HG03025 (cell line): ENCODE measurements around the gene NEDD4L.

Experiments used
- ATAC-seq: cut with Tn5 transposase; IDR thresholded peaks from one replicate; pipeline ENCODE4 v1.9.1; 2021; ENCODE audit warnings: mild to moderate bottlenecking, moderate library complexity; ENCODE audit not compliant: unreplicated experiment, low FRiP score

The NEDD4L gene

DNA sequence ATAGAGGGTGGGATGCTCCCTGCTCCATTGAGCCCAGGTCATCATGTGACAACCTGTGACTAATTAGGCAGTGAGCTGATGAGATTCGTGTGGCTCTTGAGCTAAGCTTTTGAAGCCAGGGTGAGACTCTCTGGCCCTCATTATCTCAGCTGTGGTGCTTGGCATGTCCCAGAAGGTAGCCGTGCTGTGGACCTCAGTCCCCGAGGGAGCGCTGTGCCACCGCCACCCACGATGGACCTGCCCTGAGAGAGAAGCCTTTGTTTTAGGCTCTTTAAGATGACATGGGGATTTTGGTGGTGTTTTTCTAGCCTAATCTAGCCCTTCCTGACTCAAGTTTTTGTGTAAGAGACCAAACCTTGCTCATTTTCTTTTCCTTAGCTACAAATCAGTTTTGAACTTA is 66.4 kb downstream of the NEDD4L start:
- no peak for ATAC-seq

DNA sequence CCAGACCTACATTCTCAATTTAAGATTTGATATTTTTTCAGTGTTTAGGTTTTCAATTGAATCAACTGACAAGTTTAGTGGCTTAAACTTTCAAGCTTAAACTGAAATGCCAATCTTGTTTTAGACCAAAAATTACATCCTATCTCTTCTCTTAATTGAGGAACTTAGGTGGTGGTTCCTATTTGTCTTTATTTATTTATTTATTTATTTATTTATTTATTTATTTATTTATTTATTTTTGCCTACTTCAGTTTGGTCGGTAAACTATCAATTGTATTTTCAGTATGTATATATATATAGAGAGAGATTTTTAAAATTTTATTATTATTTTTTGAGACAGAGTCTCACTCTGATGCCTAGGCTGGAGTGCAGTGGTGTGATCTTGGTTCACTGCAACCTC is 68.1 kb downstream of the NEDD4L start:
- no peak for ATAC-seq

- no peak for ATAC-seq
Measured at GRCh38 chr18:58113337-58113736, 69.3 kb downstream of the NEDD4L start.

- no peak for ATAC-seq
Measured at GRCh38 chr18:58114766-58115165, 70.7 kb downstream of the NEDD4L start.

DNA sequence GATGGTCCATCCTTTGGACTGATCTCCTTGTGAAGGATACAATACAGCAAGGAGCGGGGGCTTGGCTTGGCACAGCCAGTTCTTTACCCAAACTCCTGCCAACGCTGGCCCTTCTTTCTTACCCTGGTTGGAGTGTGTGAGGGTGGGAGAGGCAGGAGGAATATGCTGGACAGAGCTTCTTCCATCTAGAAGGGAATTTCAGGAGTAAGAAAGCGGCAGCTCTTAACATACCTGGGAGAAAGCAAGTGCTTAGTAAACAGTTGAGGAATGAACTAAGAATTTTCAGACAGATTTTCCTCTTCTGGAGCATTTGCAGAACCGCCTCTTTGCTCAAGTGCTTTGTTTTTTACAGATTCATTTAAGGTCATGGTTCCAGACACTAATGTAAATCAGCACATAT is 72.8 kb downstream of the NEDD4L start:
- no peak for ATAC-seq

DNA sequence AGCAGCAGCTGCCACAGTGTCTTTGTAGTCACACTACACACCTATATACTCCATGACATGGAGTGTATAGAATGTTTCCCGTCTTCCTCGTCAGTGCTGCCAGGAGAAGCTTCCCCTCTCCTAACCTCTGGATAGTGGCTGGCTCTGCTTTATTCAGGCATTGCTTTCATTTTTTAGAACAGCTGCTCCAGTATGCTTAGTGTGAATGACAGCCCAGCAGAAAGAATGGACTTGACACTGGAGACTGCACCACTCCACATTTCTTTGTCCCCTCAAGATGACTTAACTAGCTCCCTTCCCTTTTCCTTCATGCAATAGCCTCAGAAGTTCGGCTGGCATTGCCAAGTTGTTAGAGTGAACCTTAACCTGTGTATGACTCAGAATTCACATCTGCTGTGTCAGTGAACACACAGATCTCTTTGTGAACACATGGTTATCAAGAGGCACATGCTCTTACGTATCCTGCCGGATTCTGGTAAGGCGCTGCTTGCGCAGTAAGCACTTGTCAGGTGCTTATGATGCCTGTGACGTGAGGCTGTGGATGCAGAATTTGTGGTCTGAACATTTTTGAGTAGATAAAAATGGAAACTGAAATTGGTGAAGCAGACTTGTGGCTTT is 73.9 kb downstream of the NEDD4L start:
- ATAC-seq, result no peak

- no peak for ATAC-seq
Measured at GRCh38 chr18:58118536-58118935, 74.5 kb downstream of the NEDD4L start.

DNA sequence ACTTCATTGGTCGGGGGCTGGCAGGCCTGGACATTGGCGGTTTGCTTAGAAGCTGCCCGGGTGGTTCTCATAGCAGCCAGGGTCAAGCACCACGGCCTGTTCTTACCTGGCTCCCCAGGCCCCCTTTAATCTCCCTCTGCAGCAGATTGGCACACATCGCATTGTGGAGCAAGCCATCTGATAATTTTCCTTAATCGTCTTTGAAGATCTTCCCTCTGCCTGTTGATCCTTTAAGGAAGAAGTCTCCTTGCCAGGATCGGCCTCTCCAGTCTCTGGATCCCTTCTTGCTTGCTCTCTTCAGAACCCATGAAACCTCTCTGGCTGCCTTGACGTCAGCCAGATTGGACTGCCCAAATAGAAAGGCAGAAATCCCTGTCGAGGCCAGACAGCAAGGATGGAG is 75.8 kb downstream of the NEDD4L start:
- ATAC-seq, result no peak

DNA sequence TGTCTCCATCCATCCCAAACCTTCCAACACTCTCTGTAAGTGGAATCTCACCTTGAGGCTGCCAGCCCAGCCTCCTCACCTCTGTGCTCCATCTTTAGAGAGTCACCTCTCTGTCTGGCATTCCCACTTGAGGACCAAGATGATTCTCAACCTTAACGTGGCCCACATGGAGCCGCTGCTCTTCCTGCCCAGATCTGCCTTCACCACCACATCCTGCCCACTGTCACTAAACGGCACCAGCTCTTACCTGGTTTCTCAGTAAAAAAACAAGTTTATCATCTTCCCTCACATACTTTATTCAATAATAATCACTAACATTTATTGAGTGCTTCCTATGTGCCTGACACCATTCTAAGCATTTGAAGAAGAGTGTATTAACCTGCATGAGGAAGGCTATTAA is 80.4 kb downstream of the NEDD4L start:
- ATAC-seq, result no peak

GRCh38 chr18:58125183-58125582 is 81.2 kb downstream of the NEDD4L start:
- no peak for ATAC-seq

- no peak for ATAC-seq
Measured at GRCh38 chr18:58125756-58126155, 81.7 kb downstream of the NEDD4L start.

DNA sequence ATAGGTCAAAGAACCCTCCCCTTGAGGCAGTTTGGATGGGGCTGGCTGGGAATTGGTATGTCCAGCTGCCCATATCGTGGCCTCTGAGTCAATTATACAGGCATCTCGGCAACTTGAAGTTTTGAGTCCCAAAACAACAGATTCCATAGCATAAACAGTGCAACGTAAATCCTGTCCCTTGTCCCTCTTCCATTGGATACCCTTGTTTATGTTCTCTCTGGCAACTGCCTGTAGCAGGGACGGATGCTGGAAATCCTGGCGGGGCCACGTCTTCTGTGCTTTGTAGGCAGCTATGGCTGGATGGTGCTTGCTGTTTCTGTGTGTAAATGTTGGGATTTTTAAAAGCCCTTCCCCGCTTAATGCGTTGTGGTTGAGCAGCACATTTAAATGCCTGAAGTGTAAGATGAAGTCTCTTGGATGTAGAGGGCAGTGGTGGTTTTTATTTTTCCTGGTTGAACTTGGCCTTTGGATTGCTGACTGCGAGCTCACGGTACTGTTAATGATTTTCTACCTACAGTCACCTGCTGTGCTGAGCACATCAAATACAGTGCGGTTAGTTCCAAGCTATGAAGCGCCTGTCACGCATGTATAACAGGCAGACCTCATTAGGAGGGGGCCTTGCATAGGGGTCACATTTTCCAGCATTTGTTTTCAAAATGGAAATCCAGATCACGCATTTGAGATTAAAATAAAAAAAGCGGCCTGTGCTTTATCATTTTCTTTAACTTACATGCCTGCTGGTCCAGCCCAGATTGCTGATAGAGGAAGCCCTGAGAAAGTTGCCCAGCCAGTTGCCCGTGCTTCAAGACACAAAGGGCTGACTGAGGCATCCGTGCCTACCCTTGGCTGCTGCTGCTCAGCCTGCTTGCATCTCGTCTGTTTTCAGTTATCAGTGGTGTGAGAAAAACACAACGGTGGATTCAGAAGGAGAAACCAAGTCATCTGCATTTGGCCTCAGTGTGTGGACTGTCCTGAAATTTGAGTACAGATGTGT is 84.7 kb downstream of the NEDD4L start:
- no peak for ATAC-seq

DNA sequence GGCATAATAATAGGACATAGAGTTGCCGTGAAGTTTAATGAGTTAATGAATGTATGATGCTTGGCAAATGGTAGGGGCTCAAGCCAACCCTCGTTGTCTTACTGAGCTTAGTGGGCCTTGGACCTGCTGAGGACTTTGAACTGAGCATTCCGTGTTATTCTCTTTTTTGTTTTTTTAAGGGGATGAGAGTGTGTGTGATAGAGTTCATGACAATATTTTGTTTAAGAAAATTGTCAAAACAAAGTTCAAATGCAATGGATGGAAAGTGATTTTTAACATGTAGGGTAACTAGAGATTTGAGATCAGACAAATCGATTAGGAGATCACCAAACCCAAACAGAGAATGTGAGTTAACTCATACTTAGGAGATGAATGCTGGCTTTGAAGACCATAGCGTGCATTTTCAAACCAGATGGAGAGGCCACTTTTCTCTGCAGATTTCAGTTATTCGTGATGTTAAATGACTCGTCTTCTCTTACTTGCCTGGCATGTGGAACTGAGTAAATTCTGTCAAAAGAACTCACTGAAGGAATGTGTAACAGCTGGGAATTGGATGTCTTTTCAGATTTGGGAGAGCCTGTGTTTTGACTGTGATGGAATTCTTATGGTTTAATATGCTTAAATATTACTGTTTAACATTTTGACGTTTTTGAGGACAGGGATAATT is 88.7 kb downstream of the NEDD4L start:
- no peak for ATAC-seq

DNA sequence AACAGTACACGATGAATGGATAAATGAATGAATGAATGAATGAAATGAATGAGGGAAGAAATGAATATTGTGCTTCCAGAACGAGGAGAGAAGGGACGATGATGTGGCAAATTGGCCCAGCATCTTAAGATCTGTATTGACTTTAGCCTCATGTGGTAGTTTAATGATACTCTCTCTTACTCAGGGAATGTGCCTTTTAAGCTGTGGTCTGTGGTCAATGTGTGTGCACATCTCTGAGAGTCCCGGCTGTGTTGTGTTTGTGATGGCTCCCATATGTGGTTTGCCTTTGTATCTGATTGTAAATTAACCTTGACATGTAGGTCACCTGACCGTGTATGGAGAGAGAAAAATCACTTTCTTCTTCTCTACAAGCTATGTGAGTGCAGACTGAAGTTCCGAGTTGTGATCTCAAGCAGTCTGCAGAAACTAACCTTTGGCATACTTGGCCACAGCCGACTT is 91.2 kb downstream of the NEDD4L start:
- no peak for ATAC-seq

DNA sequence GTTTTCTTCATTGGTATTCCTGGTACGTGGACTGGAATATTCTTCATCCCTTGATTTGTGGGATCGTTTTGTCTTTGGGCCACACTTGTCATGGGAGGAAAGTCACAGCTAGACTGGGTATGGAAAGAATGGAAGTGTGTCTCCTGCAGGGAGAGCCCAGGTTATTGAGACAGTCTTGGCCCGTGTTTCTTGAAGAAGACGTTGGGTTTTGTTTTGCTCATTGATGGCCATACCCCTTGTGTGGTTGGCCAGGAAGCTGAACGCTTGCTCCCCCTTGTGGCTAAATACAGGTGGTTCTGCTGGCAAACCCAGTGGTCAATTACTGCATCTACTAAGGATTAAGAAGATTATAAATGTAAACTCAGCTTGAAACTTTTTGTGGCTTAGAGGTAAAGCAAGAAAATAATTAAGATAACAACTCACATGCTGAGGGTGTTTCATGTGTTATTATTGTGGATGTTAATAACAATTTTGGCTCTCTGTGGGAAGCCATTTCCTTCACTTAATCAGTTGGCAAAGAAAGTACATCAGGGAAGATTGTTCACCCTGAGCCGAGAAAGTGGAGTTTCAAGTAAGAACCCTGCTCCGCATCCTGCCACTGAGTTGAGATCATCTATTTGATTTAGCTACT is 91.8 kb downstream of the NEDD4L start:
- peak; percentile 79 for ATAC-seq

DNA sequence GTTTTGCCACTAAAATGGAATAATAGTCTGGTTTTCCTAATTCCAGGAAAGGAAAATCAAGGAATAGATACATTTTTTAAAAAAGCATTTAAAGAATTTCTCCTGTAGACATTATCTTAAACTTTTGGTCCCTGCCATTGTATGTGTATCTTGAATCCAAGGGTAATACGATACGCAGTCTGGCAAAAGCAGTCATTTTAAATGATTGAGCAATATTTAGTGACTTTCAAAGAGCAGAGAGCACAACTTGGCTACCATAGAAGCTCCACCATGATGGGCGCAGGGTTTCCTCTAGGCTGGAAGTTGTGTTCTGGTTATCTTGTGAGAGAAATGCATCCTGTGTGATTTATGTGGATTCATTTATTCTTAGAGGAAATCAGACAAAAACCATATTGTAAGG is 92.9 kb downstream of the NEDD4L start:
- no peak for ATAC-seq

GRCh38 chr18:58139459-58140386 is 95.7 kb downstream of the NEDD4L start:
- no peak for ATAC-seq

- no peak for ATAC-seq
Measured at GRCh38 chr18:58140387-58141325, 96.6 kb downstream of the NEDD4L start.

DNA sequence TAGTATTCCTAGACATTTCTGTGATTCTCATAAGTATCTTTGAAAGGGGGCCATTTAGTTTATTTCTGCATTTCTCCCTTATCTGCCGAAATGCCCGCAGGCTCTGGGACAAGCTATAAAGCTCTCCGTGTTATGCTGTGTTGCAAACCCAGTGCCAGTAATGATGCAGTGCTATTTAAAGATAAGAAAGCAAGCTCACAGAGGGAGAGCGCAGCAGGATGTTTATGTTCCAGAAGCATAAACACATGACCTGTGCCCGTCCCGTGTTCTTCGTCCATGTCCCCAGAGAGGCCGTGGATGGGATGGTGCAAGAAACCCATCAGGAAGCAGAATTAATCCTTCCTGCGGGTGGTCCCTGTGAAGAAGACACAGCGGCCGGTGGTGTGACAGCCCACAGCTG is 99.4 kb downstream of the NEDD4L start:
- ATAC-seq, result no peak
